Skin of body (tissue), 2 donors: Measurements from ENCODE around the gene PIGN. TPM values are rescaled to one million over a fixed set of nuclear protein-coding genes. Genes with fewer than 3 reads are reported as not detected.
A peak's percentile ranks its signal among the peaks of the same experiment; 100 is the strongest.
"Not testable (repeated sequence)": the region's sequence is repeated elsewhere in the genome, so short reads cannot be mapped to it uniquely, and the experiment has no call there.

Source experiments
- DNase-seq: peaks from one replicate; lab custom pipeline; 2025; lab: John Stamatoyannopoulos, UW
- total RNA-seq: library from RNA; depleted of rRNA; stranded (reverse); fragments of >200 nt; gene quantifications from one replicate; pipeline ENCODE4 v1.2.3, GENCODE V29; 2014

The PIGN gene
- total RNA-seq, 1 donor from 2014 or later, result 50.1 TPM

- DNase-seq, result no peak
These were observed 7.6 kb downstream of the PIGN start for GRCh38 chr18:62179213-62179612.

DNA sequence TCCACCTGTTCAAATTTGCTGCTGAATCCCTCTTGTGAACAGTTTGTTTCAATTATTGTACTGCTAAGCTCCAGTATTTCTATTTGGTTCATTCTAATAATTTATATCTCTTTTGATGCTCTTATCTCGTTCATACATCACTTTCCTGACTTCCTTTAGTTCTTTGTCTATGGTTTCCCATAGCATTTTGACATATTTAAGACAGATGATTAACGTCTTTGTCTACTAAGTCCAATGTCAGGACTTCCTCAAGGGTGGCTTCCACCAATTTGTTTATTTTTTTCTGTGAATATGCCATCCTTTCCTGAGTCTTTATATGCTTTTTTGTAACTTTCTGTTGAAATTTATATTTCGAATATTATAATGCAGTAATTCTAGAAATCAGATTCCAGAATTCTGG lies 9.6 kb downstream of the PIGN start:
- DNase-seq, result no peak

DNA sequence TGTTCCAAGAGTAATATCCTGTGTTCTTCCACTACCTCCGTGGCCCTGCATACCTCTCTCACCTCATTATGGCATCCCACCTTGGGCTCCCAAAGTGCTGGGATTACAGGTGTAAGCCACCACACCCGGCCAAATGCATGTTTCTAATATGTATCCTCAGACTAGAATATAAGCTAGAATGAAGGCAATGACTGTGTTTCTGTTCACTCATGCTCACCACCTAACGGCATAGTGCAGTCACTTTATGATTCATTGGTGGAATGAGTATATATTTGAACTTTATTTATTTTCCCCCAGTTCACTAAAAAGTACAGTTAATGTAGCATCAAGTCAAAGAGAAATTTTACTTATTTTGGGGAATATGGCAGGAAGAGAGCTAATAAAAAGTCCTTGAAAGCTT lies 11.3 kb downstream of the PIGN start:
- no peak for DNase-seq

DNA sequence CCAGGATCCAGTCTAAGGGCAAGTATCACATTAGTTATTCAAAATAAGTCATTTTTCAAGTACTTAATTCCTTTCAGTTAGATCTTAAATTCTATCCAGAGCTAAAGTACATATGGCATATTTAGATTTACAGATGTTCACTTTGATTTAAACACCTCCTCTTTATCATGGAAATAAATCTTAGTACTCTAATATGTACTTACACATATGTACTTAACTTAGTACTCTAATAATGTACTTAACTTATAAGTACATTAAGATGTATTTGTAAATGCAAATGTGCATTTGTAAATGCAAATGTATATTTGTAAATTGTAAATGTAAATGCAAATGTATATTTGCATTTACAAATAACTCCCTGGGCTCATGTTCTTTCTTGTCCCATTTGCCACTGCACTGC lies 14.6 kb downstream of the PIGN start:
- no peak for DNase-seq

DNA sequence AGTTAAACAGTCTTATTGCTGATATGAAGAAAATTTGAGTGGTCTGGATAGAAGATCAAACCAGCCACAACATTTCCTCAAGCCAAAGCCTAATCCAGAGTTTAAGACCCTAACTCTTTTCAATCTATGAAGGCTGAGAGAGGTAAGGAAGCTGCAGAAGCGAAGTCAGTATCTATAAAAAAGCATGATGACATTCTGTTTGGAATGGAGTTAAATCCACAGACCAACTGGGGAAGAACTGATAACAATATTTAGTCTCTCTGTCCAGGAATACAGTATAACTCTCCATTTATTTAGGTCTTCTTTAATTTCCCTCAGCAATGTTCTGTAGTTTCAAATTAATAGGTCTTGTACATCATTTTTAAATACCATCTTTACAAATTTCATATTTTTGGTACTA lies 16.0 kb downstream of the PIGN start:
- DNase-seq, result no peak

- not testable (repeated sequence) for DNase-seq
These were observed 20.3 kb downstream of the PIGN start for GRCh38 chr18:62166524-62166923.

GRCh38 chr18:62165583-62165982 lies 21.3 kb downstream of the PIGN start:
- no peak for DNase-seq

DNA sequence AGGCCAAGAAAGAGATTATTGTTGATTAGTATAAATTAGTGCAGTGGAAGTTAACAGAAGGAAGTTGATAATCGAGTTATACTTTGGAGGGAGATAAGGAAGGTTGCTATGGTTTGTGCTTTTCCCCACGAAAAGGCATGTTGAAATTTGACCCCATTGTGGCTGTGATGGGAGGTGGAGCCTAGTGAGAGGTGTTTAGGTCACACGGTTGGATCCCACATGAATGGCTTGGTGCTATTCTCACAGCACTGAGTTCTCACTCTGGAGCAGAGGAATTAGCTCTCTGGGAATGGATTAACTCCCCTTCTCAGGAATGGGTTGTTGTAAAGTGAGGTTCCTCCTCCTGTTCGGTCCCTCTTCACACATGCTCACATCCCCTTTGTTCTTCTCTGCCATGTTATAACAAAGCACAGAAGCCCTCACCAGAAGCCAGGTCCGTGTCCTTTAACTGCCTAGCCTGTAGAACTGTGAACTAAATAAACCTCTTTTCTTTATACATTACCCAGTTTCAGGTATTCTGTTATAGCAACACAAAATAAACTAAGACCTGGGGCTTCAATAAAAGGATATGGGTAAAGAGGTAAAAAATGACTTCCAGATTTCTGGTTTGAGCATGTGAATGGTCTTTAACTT lies 21.9 kb downstream of the PIGN start:
- no peak for DNase-seq

- no peak for DNase-seq
These were observed 22.5 kb downstream of the PIGN start for GRCh38 chr18:62164310-62164709.

GRCh38 chr18:62157843-62158242 lies 29.0 kb downstream of the PIGN start:
- no peak for DNase-seq

DNA sequence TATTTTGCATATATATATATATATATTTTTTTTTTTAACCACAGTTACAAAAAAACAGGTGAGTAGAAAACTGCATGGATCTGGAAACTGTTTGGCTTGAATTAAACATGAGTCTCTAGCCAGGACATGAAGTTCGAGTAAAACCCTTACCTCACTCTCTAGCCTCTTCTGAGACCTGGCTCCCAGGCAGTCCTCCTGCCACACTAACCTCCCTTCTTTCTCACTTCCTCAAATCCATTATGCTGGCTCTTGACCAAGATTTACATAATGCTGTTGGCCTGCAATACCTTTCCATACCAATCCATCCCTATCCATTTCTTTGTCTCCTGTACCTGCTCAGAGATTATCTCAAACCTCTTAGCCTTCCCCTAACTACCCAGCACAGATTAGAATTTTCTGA lies 34.0 kb downstream of the PIGN start:
- DNase-seq, result no peak

GRCh38 chr18:62151068-62151771 lies 35.6 kb downstream of the PIGN start:
- DNase-seq, result no peak

- DNase-seq, result no peak
These were observed 42.5 kb downstream of the PIGN start for GRCh38 chr18:62144338-62144737.

DNA sequence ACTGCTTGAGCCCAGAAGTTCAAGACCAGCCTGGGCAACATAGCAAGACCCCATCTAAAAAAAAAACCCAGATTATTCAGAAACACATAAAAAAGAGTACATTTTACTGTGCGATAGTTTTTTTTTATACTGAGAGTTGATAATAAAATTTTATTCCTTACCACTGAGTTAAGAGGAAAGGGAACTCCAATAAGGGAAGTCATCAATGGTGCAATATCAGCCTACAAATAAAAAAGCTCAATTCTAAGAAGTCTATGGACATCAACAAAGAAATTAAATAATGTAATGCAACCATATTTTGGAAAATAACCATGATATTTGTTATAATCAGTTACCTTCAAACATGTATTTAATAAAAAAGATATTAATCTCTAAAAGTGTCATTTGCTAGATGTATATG lies 46.6 kb downstream of the PIGN start:
- no peak for DNase-seq

DNA sequence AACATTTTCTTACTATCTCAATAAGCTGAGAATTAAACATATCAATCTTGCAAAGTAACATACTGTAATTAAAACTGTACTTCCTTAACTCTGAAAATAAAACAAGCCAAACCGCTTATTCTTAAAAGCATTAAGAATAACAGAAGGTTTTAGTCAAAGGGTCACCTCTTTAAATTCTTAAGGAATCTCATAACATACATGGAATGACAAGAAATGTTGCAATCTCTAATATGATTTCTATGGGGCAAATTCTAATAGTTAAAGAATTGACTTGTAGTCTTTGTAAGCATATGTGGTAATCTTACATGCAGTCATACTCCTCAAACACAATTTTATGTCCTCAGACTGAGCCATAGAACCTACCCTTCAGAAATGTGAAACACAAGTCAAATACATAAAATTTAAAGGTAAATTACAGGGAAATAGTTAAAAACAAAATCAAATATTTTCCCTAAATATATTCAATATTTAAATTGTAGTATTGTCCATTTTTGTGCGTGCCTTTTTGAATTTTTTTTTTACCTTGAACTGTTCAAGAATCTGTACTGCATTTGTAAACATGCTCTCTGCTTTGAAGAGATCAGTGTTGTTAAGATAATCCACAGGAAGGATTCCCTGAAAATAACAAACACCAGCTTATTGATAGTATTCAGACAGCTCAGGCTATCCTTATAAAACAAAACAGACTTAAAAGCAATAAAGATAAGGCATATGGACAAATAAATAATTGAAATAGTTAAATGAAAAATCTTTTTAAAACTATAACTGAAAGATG lies 48.2 kb downstream of the PIGN start:
- no peak for DNase-seq

DNA sequence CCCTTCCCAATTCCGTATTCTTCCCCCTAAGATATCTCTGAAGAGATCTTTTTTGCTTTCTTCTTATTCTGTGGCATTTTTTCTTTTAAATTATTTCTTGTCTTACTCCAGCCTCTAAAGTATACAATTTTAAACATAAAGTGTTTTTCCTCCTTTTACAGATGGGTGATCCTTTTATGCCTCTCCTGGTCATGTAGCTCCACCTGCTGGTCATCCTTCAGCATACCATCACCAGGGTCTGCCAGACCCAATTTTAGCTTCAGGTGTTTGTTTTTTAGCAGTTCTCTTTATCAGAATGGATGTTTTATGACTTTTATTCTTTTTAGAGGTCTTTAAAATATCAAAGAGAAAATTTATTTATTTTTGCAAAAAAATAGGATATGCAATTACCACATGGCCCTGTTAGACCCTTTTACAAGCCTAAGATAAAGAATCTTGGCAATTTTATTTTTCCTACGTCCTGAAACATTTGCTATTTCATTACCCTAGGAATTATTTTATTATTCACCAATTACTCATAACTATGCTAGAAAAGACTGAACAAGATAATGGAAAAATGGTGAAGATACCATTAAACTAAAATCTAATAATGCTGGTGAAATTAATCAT lies 55.5 kb downstream of the PIGN start:
- peak; percentile 43 for DNase-seq

DNA sequence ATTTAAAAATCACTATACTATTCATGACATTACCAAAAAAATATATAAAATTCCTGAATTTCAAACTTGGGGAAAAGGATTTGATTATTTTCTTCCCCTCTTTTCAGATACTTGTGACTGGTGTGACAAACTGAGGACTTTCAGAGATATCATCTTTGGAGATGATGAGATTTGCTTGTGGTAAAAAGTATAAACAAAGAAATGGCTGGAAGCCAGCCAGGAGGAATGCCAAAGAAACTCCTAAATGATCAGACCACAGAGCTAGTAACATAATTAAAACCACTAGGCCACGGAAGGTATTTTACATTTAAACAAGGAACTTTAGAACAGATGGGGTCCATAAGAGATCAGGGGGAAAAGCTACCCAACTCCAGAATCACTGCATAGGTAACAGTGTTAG lies 58.7 kb downstream of the PIGN start:
- DNase-seq, result no peak

DNA sequence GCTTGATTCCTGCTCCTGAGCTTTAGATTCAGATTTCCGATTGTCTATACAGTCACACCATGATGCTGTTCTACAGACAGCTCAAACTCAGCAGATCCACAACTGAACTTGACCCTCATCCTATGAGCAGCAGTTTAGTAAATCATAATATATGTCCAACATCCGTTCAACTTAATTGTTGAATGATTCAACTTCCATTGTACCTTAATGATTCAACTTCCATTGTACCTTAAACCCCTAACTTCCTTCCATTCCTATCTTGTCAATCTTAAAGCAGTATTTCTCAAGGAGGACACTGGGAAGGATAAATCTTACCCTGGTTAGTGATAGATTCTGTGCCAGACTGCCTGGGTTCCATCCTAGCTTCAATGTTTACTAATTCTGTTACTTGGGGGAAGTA lies 60.1 kb downstream of the PIGN start:
- no peak for DNase-seq

GRCh38 chr18:62125702-62126101 lies 61.2 kb downstream of the PIGN start:
- no peak for DNase-seq

GRCh38 chr18:62122330-62122729 lies 64.5 kb downstream of the PIGN start:
- DNase-seq, result no peak

GRCh38 chr18:62119884-62120283 lies 67.0 kb downstream of the PIGN start:
- no peak for DNase-seq

DNA sequence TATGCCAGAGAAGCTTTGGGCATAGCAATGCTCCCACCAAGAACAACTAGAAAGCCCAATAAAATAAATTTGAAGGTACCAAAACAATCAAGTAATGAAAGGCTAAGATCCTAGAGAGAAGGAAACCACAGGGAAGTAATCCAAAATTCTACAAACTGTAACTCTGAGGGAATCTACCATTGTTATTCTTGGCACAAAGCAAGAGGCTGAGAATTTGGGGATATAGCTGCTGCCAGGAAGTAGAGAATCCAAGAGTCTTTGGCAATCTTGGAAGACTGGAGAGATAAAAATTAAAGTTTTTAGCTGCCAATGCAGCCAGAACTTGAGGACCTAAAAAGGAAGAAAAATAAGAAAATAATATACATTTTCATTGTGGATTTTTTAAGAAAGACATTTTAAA lies 68.5 kb downstream of the PIGN start:
- DNase-seq, result peak; percentile 9
